Left lobe of liver (tissue), 2 donors: ENCODE results near the gene DNAH9. TPM values are rescaled to one million over a fixed set of nuclear protein-coding genes. Genes with fewer than 3 reads are reported as not detected.
"Not testable (repeated sequence)": the region's sequence is repeated elsewhere in the genome, so short reads cannot be mapped to it uniquely, and the experiment has no call there.

ENCODE experiments used
- ATAC-seq: fragments of 200-7000 bp; cut with Tn5 transposase; one replicate; pipeline ENCODE4 v1.9.1; 2020; ENCODE audit warnings: mild to moderate bottlenecking, moderate library complexity
- DNase-seq: peaks from one replicate; pipeline ENCODE4 v3.0.0-alpha.2; 2020; ENCODE audit warnings: low spot score
- total RNA-seq: library from RNA; stranded (reverse); gene quantifications from one replicate; pipeline ENCODE4 v1.2.1, GENCODE V29; 2021
- donor health status: DM: no; HTN: no; CAD: no; lungs with moderate emphysema.
- donor health status: DM: no; HTN: yes; CAD: no.

The DNAH9 gene
- total RNA-seq, 1 donor from 2014 or later = 0.20 TPM

DNA sequence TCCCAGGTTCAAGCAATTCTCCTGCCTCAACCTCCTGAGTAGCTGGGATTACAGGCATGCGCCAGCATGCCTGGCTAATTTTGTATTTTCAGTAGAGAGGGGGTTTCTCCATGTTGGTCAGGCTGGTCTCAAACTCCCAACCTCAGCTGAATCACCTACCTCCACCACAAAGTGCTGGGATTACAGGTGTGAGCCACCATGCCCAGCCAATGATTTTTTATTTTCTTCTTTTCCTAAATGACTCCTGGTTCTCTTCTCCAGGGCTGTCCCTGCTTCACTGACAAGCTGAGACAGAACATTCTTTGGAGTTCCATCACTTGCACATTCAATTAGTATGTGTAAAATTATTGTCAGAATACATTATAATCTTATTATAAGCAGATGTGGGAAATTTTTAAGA is 351.3 kb downstream of the DNAH9 start:
- DNase-seq, ATAC-seq: not testable (repeated sequence)

DNA sequence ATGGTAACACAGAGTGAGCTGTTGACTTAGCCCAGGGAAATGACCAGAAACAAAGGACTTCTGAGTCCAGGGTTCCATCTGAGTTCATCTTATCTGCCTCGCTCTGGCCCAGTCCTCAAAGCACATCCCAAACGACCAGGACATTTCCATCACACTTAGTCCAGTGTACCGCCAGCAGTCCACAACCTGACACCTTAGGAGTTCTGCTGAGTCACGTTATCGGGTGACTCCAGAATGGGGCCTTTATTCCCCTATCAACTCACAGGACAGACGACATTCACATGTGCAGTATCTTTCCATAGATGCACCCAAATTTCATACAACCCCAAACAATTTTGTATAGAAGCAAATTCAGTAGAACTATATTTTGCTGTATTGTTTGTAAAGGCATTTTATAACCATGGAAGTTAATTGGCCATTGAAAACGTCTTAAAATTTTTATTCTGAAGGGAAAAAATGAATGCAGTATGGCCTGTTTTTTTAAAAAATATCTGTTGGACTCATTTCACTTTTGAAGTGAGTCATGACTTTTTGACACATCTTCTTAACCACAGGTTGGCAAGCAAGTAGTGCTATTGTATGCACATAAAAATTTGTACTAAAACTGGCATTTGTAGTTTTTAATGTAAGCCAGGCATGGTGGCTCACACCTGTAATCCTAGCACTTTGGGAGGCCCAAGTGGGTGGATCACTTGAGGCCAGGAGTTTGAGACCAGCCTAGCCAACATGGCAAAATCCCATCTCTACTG is 352.7 kb downstream of the DNAH9 start:
- ATAC-seq = no peak
- DNase-seq = no peak

DNA sequence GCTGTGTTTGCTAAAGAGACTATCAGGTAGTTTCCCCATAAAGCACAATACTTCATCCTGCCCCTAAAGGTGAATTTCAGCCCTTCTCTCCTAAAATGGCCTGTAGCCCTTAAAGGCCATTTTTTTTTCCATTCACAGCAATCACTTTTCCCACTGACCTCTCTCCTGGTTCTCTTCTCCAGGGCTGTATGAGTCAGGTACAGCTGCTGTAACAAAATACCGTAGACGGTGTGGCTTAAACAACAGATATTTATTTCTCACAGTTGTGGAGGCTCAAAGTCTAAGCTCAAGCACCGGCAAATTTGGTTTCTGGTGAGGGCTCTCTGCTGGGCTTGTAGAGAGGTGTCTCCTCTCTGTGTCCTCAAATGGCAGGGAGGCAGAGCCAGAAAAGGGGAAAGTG is 354.3 kb downstream of the DNAH9 start:
- ATAC-seq = no peak
- no peak for DNase-seq

DNA sequence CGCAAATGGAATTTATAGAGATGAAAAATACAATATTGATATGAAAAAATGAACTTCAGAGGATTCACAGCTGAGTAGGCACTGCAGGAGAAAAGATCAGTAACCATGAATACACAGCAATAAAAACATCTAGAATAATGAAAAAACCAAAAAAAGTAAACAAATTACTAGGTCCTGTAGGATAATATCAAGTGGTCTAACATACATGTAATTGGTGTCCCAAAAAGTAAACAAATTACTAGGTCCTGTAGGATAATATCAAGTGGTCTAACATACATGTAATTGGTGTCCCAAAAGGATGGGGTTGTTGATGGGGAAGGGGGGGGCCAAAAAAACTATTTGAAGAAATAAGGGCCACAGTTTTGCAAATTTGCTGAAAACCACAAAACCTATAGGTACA is 355.7 kb downstream of the DNAH9 start:
- ATAC-seq (no peak), DNase-seq (no peak)

DNA sequence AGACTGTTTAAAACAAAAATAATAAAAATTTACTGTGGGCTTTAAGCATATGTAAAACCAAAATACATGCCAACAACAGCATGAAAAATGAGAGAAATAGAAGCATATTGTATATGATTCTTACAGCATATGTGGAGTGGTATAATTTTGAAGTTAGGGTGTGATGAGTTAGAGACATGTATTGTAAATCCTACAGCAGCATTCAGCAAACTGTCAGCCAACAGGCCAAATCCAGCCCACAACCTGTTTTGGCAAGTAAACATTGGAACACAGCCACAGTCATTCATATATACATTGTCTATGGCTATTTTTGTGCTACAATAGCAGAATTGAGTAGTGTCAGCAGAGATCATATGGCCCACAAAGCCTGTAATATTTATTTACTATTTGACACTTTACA is 356.7 kb downstream of the DNAH9 start:
- ATAC-seq (no peak), DNase-seq (no peak)

DNA sequence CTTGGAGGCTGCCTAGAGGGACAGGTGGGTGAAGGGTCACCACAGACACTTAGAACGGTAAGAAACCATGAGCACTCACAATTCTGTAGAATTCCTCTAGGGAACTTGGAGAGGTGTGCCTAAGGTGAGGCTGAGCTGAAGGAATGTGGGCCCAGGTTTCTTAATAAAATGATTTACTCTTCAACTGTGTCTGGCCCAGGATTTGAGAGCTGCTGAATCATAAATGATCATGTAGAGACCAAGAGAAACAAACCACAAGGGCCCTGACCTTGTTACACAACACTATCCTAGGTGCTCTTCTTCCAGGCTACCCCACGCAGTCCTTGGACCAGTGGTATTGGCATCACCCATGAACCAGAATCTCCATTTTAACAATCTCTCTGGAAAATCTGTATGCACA is 371.3 kb downstream of the DNAH9 start:
- DNase-seq (no peak), ATAC-seq (no peak)

DNA sequence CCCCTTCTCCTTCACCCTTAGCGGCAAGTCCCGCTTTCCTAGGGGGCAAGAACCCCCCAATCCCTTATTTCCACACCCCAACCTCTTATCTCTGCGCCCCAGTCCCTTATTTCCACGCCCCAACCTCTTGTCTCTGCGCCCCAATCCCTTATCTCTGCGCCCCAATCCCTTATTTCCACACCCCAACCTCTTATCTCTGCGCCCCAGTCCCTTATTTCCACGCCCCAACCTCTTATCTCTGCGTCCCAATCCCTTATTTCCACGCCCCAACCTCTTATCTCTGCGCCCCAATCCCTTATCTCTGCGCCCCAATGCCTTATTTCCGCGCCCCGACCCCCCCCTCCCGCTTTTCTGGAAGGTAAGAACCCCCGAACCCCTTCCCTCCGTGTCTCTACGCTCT is 374.5 kb downstream of the DNAH9 start:
- not testable (repeated sequence) for ATAC-seq, DNase-seq

DNA sequence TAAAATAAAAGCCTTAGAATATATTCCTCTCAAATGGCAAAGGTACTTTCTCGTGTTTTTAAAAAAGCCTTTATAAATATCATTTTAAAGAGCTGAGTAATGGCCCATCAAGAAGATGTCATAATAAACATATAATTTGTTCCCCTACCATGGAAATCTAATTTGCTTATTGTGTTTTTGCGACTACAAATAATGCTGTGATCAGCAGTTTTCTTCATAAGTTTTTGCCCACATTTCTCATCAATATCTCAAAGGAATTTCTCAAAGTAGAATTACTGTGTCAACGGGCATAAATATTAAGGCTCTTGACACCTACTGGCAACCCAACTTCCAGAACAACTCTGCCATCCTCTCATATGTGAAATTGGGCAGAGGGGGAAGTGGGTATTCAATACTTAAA is 381.5 kb downstream of the DNAH9 start:
- DNase-seq (no peak), ATAC-seq (no peak)

DNA sequence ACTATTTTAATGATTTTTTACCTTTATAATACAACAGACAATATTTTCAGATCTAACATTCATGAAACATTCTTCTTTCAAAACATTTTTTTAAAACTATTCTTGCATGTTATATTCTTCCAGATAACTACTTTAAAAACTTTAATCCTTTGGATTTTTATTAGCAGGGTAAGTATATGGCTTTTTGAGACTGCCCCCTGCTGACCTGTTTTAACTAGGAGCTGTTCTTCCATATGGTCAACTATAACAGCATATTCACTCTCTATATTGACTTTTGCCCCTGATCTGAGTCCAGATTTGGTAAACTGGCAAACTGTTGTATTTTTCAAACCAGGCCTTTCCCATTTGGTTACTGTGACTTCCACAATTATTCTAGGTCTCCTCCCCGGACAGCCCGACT is 382.5 kb downstream of the DNAH9 start:
- no peak for DNase-seq
- ATAC-seq = no peak

DNA sequence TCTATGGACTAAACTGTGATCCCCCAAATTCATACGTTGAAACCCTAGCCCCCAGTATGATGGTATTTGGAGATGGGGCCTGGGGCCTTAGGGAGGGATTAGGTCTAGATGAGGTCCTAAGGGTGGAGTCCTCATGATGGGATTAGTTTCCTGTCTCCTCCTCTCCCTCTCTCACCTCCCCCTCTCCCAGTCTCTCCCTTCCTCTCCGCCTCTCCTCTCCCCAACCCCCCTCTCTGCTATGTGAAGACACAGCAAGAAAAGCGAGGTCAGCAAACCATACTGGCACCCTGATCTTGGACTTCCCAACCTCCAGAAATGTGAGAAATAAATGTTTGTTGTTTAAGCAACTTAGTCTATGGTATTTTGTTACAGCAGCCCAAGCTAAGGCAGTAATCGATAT is 383.6 kb downstream of the DNAH9 start:
- ATAC-seq (no peak), DNase-seq (no peak)

DNA sequence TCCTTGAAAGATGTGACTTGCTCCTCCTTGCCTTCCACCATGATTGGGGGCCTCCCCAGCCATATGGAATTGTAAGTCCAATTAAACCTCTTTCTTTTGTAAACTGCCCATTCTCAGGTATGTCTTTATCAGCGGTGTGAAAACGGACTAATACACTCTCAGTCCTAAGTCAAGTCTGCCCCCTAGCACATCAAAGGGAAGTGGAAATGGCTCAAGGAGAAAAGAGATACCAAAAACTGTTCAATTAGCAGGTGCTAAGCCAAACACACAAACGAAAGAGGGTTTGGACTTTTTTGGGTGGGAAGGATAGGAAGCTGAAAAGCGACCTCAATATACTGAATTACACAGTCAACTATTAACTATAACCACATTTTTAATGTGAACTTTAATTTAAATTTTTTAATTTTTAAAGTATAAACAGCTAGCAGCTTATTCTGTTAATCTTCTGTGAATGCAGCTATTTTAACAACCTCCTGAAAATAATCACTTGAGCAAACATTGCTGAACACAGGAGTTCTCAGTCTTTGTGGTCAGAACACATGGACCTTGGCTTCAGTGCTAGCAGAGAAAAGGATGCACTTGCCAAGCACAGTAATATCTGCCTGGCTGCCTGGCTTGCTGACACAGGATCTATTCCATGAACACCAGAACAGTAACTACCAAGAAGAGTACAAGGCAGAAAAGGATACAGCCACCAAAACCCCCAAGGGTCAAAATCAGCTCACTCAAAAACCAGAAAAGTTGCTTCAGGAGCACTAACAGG is 388.1 kb downstream of the DNAH9 start:
- ATAC-seq (peak; percentile 98), DNase-seq (peak; percentile 68)

DNA sequence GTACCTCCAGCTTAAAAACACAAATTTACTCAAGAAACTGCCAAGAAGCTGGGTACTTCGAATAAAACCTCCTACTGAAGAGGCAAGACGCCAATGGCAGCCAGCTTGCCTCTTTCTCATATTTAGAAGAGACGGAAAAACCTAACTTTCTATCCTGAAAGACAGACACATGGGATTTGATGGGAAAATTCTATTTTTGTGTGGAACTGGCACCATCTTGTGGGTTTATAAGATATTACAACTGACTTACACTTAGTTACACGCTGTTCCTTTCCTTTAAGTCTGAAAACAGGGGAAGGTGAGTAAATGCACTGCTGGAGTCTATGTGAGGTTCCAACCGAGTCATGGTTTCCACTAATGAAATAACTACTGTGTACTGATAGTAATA is 388.7 kb downstream of the DNAH9 start:
- peak; percentile 83 for ATAC-seq
- no peak for DNase-seq

DNA sequence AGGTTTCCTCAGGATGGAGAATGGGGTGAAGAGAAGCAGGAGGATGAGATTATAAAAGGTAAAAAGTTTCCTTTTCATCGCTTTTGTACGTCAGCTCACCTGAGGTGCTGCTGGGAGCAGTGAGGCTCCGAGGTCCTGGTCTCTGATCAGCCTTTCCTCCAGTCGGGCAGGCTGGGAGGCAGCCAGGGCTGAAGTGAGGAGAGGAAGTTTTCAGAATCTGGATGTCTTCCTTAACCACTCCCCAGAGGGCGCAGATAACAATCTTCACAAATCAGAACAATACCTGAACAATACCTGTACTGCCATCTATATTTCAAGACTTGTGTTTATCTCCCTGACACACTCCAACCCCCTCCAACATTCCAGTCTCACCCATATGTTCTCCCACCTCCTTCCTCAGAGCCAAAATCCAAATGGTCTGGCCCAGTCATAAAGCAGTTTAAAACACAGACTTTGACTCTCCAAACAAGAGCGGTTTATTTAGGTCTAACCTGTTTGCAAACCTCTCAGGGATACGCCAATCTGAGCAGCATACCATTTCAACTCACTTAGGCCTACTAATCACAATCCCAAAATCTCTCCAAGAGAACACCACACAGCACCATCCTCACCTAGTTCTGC is 392.2 kb downstream of the DNAH9 start:
- no peak for DNase-seq
- ATAC-seq = peak; percentile 13

DNA sequence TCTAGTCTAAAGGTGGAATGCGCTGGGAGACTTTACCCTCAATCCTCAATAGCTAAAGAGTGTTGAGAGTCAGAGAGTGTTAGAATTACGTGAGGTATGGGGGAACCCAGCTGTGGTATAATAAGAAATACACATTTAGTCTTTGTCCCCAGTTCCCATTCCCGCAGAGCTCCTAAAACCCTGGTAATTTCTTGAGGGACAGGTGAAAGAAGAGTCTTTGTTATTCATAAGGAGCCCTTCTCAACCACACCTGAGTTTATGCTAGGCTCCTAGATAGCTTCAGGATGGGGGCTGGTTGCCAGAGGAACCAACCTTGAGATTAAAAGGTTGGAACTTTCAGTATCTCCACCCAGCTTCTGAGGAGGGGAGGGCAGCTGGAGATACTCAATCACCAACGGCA is 393.2 kb downstream of the DNAH9 start:
- no peak for DNase-seq
- ATAC-seq = no peak

DNA sequence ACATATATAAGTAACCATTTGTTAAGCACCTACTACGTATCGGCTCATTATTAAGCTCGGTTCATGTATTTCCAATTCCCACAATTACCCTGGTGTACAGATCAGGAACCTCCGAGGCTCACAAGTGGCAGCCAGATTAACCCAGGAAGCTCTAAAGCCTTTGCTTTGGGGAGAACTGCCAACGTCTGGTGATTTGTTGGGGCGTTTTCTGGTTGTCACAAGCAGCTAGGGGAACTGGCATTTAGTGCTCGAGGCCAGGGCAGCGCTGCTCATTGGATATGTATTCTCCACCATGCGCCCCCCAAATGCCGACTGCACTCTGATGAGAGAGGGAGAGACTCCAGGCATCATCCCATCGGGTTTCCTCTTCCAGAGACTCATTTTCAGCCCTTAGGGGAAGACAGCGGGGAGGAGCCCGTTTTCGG is 398.5 kb downstream of the DNAH9 start:
- DNase-seq (no peak), ATAC-seq (peak; percentile 53)

DNA sequence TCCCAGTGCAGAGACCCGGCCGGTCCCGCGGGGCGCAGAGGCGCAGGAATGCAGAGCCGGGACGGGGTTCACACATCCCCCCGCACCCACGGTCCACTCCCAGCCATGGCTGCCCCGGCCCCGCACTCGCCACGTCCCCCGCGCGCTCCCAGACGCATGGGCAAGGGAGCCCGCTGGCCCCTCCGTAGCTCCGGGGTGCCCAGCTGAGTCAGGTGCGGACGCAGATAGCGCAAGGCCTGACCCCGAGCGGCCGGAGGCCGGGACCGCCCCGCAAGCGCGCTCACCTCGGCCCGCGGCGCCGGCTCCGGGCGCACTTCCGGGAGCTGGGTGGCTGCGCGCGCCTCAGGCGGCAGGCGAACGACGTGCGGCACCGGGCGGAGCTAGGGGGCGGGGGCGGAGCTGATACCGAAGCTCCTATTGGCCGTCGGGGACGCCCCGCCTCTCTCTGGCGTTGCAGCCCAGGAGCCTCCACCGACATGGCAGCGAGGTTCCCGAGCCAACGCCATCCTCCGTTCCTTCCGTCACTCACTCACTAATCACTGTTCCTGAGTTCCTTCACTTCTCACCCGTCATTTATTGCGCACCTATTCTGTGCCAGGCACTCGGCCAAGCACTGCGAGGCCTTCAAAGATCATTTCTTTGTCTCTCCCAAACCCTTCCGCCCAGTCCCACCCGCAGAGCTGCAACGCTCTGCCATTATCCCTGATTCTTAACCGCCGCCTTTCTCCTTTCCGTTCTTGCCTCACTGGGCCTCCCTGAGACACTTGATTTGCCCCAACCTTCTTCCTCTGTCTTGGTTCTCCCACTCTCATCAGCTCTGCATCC is 399.1 kb downstream of the DNAH9 start, which contains the start of gene ZNF18:
TSS of gene ZNF18 (minus strand) at position 329 of the 825 bp plus-strand sequence. CDS start 4,646 bp downstream, outside the sequence.
- peak; percentile 96 for ATAC-seq
- peak; percentile 98 for DNase-seq

DNA sequence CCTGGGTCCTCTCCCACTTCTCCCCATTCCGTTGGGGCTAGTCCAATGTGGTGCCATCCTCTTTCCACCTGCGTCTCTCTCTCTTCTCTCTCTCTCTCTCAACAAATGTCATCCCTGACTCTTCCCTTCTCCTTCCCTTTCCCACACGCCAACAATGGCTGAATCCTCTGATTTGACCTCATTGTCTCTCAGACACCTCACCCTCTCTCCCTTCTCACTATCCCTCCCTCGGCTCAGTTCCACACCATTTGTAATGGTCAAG is 399.6 kb downstream of the DNAH9 start:
- DNase-seq = no peak
- ATAC-seq = no peak

DNA sequence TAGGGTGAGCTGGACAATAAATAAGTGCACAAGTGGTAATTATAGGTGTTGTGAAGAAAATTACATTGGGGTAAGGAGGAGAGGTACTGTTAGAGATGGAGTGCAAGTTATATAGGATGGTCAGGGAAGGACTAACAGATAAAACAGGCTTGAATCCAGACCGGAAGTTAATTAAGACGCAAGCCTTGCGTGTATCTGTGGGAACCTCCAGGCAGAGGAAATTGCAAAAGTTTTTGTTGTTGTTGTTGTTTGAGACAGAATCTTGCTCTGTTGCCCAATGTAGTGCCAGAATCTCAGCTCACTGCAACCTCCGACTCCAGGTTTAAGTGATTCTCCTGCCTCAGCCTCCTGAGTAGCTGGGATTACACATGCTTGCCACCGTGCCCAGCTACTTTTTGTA is 401.4 kb downstream of the DNAH9 start:
- DNase-seq (no peak), ATAC-seq (no peak)

DNA sequence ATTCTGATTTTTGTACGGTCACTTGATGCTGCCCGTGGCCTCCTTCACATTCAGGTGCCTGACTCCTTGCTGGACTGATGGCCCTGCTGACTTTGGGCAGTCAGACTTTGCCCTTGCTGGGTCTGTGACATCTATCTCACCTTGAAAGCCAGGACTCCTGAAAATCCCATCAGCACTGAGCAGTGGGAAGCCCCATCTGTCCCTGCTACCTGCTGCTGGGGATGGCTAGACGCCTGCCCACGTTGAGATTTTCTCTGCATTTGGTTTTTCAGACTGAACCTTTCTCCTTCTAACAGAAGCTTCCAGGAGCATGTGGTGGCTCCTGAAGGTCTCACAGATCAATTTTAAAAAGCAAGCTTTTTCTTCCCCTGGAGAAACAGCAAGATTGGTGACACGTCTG is 409.2 kb downstream of the DNAH9 start:
- no peak for ATAC-seq
- DNase-seq = no peak
